H1 (cell line): ENCODE measurements around the gene PPP1R3F. TPM values are rescaled to one million over a fixed set of nuclear protein-coding genes. Genes with fewer than 3 reads are reported as not detected.

Experiments used
- CTCF ChIA-PET: fragments of 300-600 bp; sonication (Branson Sonifier 250); formaldehyde crosslinking; loops from one replicate; lab custom pipeline; 2021; ENCODE audit not compliant: partially characterized antibody; lab: Charles Lee
- POLR2A ChIA-PET: fragments of 300-600 bp; sonication (Branson Sonifier 250); formaldehyde crosslinking; loops from one replicate; lab custom pipeline; 2021; ENCODE audit warnings: inconsistent platforms; ENCODE audit not compliant: partially characterized antibody; lab: Charles Lee
- DNase-seq, 2 experiments: peaks; one replicate each; pipeline versions ENCODE4 v3.0.0 to v3.0.0-alpha.2; 2010 to 2022; ENCODE audit warnings: low spot score in 2 of 2, low read depth in 1 of 2, mixed read lengths in 1 of 2
- FAIRE-seq: peaks from 2 replicates; lab custom pipeline; 2011; peaks lifted over from hg19 to GRCh38; lab: Jason Lieb, UNC
- H2AFZ ChIP-seq: 2 replicates; pipeline ENCODE4 v1.8.1; 2012; ENCODE audit warnings: low read length, inconsistent platforms
- H2AK5ac ChIP-seq: 2 replicates; pipeline ENCODE4 v1.6.1; 2013; ENCODE audit warnings: low read depth, low read length
- H2BK120ac ChIP-seq: replicated peaks from 2 replicates; pipeline ENCODE3; 2013; ENCODE audit warnings: low read depth, low read length, inconsistent platforms
- H2BK12ac ChIP-seq: 2 replicates; pipeline ENCODE4 v1.6.1; 2013; ENCODE audit warnings: low read depth, low read length
- H2BK15ac ChIP-seq: 2 replicates; pipeline ENCODE4 v1.6.1; 2013; ENCODE audit warnings: low read length
- H2BK20ac ChIP-seq: 2 replicates; pipeline ENCODE4 v1.6.1; 2013; ENCODE audit warnings: low read length
- H2BK5ac ChIP-seq: 2 replicates; pipeline ENCODE4 v1.6.1; 2013; ENCODE audit warnings: low read depth, low read length
- H3K14ac ChIP-seq: 2 replicates; pipeline ENCODE4 v1.6.1; 2013; ENCODE audit warnings: inconsistent platforms; ENCODE audit not compliant: insufficient read length
- H3K18ac ChIP-seq: 2 replicates; pipeline ENCODE4 v1.6.1; 2013; ENCODE audit warnings: low read length; ENCODE audit errors: extremely low read depth
- H3K23ac ChIP-seq: 2 replicates; pipeline ENCODE4 v1.6.1; 2013; ENCODE audit warnings: inconsistent platforms; ENCODE audit not compliant: insufficient read length
- H3K23me2 ChIP-seq: 2 replicates; pipeline ENCODE4 v1.6.1; 2013; ENCODE audit warnings: low read depth, low read length
- H3K27ac ChIP-seq: 2 replicates; pipeline ENCODE4 v1.6.1; 2011; ENCODE audit warnings: low read depth, low read length, inconsistent platforms
- H3K27me3 ChIP-seq, 4 experiments: replicated peaks in 1 of 4; 1 replicate in 1 of 4; 2 replicates in 3 of 4; pipeline versions ENCODE4 v1.6.1 to v1.8.1; 2011 to 2013; ENCODE audit warnings: low read length in 3 of 4, mild to moderate bottlenecking in 3 of 4, inconsistent platforms in 2 of 4, mixed read lengths in 2 of 4, moderate library complexity in 1 of 4; ENCODE audit not compliant: control insufficient read depth in 3 of 4, insufficient read depth in 3 of 4; ENCODE audit errors: extremely low read depth in 1 of 4
- H3K36me3 ChIP-seq, 4 experiments: 2 replicates each; pipeline versions ENCODE4 v1.6.1 to v1.8.1; 2011 to 2013; ENCODE audit warnings: mild to moderate bottlenecking in 4 of 4, low read length in 3 of 4, moderate library complexity in 2 of 4, control low read depth in 1 of 4, inconsistent platforms in 1 of 4; ENCODE audit not compliant: insufficient read depth in 4 of 4, control insufficient read depth in 2 of 4
- H3K4ac ChIP-seq: replicated peaks from 2 replicates; pipeline ENCODE3; 2013; ENCODE audit warnings: low read length, low read depth, mixed read lengths, inconsistent platforms; ENCODE audit not compliant: insufficient read length
- H3K4me1 ChIP-seq, 4 experiments: replicated peaks in 1 of 4; 1 replicate in 1 of 4; 2 replicates in 3 of 4; pipeline versions ENCODE4 v1.6.1 to v1.8.1; 2011 to 2013; ENCODE audit warnings: low read length in 3 of 4, inconsistent platforms in 2 of 4, mixed read lengths in 1 of 4; ENCODE audit not compliant: insufficient read depth in 4 of 4, control insufficient read depth in 3 of 4
- H3K4me2 ChIP-seq, 2 experiments: 2 replicates each; pipeline versions ENCODE4 v1.6.1 to v1.8.1; 2011 to 2013; ENCODE audit warnings: low read depth in 2 of 2, low read length in 2 of 2, control low read depth in 1 of 2, inconsistent platforms in 1 of 2, mild to moderate bottlenecking in 1 of 2; ENCODE audit not compliant: insufficient read depth in 1 of 2
- H3K4me3 ChIP-seq, 4 experiments: fragments of 200-600, 300-600 bp in 1 of 4; sonication (generic), shearing (Covaris generic), sonication (Bioruptor Twin) in 1 of 4; 2 replicates each; pipeline versions ENCODE4 v1.5.1 to v1.8.1; 2011 to 2016; ENCODE audit warnings: low read length in 4 of 4, low read depth in 3 of 4, control low read depth in 2 of 4, inconsistent platforms in 2 of 4, mild to moderate bottlenecking in 2 of 4, mixed read lengths in 1 of 4, moderate library complexity in 1 of 4; ENCODE audit not compliant: insufficient read depth in 2 of 4; ENCODE audit errors: extremely low read depth in 1 of 4
- H3K56ac ChIP-seq: replicated peaks from 2 replicates; pipeline ENCODE3; 2013; ENCODE audit warnings: low read depth, mild to moderate bottlenecking, mixed read lengths, low read length, inconsistent platforms; ENCODE audit not compliant: insufficient read length
- H3K79me1 ChIP-seq: 2 replicates; pipeline ENCODE4 v1.6.1; 2013; ENCODE audit warnings: low read depth, low read length, control low read depth
- H3K79me2 ChIP-seq, 2 experiments: 2 replicates each; pipeline versions ENCODE4 v1.6.1 to v1.8.1; 2012 to 2013; ENCODE audit warnings: low read length in 2 of 2, mild to moderate bottlenecking in 2 of 2, inconsistent platforms in 1 of 2; ENCODE audit not compliant: insufficient read depth in 2 of 2, control insufficient read depth in 1 of 2
- H3K9ac ChIP-seq, 4 experiments: replicated peaks in 1 of 4; 1 replicate in 1 of 4; 2 replicates in 3 of 4; pipeline versions ENCODE4 v1.6.1 to v1.8.1; 2011 to 2013; ENCODE audit warnings: low read depth in 3 of 4, low read length in 3 of 4, control low read depth in 2 of 4, mild to moderate bottlenecking in 2 of 4, moderate library complexity in 2 of 4, inconsistent platforms in 1 of 4; ENCODE audit errors: extremely low read depth in 1 of 4
- H3K9me3 ChIP-seq, 2 experiments: 2 replicates each; pipeline versions ENCODE4 v1.6.1 to v1.8.1; 2012 to 2013; ENCODE audit warnings: mild to moderate bottlenecking in 2 of 2, moderate library complexity in 2 of 2, control low read depth in 1 of 2, inconsistent platforms in 1 of 2, low read depth in 1 of 2, low read length in 1 of 2, mixed read lengths in 1 of 2; ENCODE audit not compliant: insufficient read depth in 2 of 2
- H4K20me1 ChIP-seq, 2 experiments: replicated peaks in 1 of 2; 2 replicates each; pipeline versions ENCODE3 to v1.8.1; 2011 to 2013; ENCODE audit warnings: inconsistent platforms in 2 of 2, low read length in 2 of 2, mild to moderate bottlenecking in 1 of 2; ENCODE audit not compliant: insufficient read depth in 2 of 2, control insufficient read depth in 1 of 2
- H4K5ac ChIP-seq: 2 replicates; pipeline ENCODE4 v1.6.1; 2013; ENCODE audit warnings: low read length, low read depth, mixed read lengths, inconsistent platforms; ENCODE audit not compliant: insufficient read length
- H4K8ac ChIP-seq: 2 replicates; pipeline ENCODE4 v1.8.0; 2013; ENCODE audit warnings: mild to moderate bottlenecking, moderate library complexity, low read length, inconsistent platforms; ENCODE audit not compliant: insufficient read depth; ENCODE audit errors: extremely low read depth
- H4K91ac ChIP-seq: replicated peaks from 2 replicates; pipeline ENCODE3; 2013; ENCODE audit warnings: low read length, mixed read lengths, inconsistent platforms; ENCODE audit not compliant: insufficient read length
- WGBS, 2 experiments: shearing (Covaris generic) in 1 of 2; methylation state at CpG; one replicate each; pipeline versions ENCODE4 v1.1.6 to v1.1.7; 2013 to 2015; ENCODE audit warnings: low lambda C conversion rate in 2 of 2, mixed read lengths in 2 of 2, inconsistent platforms in 1 of 2, low coverage in 1 of 2, missing lambda C conversion rate in 1 of 2; ENCODE audit not compliant: insufficient replicate concordance in 2 of 2, insufficient coverage in 1 of 2, insufficient read length in 1 of 2; ENCODE audit errors: extremely low coverage in 1 of 2, missing lambda C conversion rate in 1 of 2; 5-methylcytosine and 5-hydroxymethylcytosine counted together
- polyA plus RNA-seq, 7 experiments: library from polyadenylated mRNA; depleted of rRNA in 3 of 7; stranded (reverse) in 5 of 7; unstranded in 2 of 7; fragments of >200 nt in 5 of 7; fragments of 200-250 nt in 2 of 7; gene quantifications; 1 replicate in 5 of 7; 2 replicates in 1 of 7; 4 replicates in 1 of 7; pipeline versions ENCODE4 v1.2.1 to v1.2.3, GENCODE V29; 2011 to 2013; ENCODE audit warnings: missing spikeins in 2 of 7, mixed read lengths in 2 of 7
- total RNA-seq: library from RNA; stranded (reverse); fragmentation: NEBNext Ultra II Directional; extraction: Animal tissue kit (Norgen Biotek cat#: 25700); gene quantifications from 2 replicates; pipeline ENCODE4 v1.2.1, GENCODE V29; 2021

The PPP1R3F gene
- total and polyA plus RNA-seq, 2 of the 8 experiments (the other 6 are each of a cell fraction or from before 2014, with no cell fraction given), result 5.1 to 6.8 TPM

- 89% methylated on average over 3 of the region's 3 CpGs; no CpG with 5 or more reads in 1 of the 2 experiments for WGBS, 2 experiments
- H3K4me1 ChIP-seq, result peaks cover 0 to 3% (median 0%) of the 10 kb centered on the region in 4 experiments; a peak in 2 of 7 replicates
- H3K4me2 ChIP-seq, result no peak overlapping the region
- H4K8ac ChIP-seq, result no peak overlapping the region
- peaks cover 0 to 9% of the 10 kb centered on the region in 2 experiments for H4K20me1 ChIP-seq
- DNase-seq (no peak), FAIRE-seq (no peak)
- ChIA-PET POLR2A (no interaction called here), CTCF (no interaction called here)
- no peaks in the 10 kb centered on the region for H3K27me3 ChIP-seq
- no peaks in the 10 kb centered on the region for H3K79me1 ChIP-seq
- no peak overlapping the region for H2BK20ac ChIP-seq
- no peak overlapping the region for H2BK5ac ChIP-seq
- peaks cover 0 to 11% of the 10 kb centered on the region in 2 experiments; a peak in 1 of 4 replicates for H3K79me2 ChIP-seq
- no peak overlapping the region for H2BK12ac ChIP-seq
- H3K27ac ChIP-seq, result no peak overlapping the region
- H2BK15ac ChIP-seq, result no peak overlapping the region
- no peak overlapping the region for H3K4me3 ChIP-seq
- no peak overlapping the region for H3K56ac ChIP-seq
- no peak overlapping the region for H3K23ac ChIP-seq
- H3K14ac ChIP-seq, result no peak overlapping the region
- no peak overlapping the region for H2AK5ac ChIP-seq
- no peaks in the 10 kb centered on the region for H3K36me3 ChIP-seq
- H3K9ac ChIP-seq, result no peak overlapping the region
- no peaks in the 10 kb centered on the region for H3K9me3 ChIP-seq
- no peak overlapping the region for H4K91ac ChIP-seq
- H2BK120ac ChIP-seq, result no peak overlapping the region
- no peak overlapping the region for H2AFZ ChIP-seq
- H3K23me2 ChIP-seq, result no peaks in the 10 kb centered on the region
- H4K5ac ChIP-seq, result no peak overlapping the region
- no peak overlapping the region for H3K4ac ChIP-seq
- H3K18ac ChIP-seq, result no peak overlapping the region
Observed at GRCh38 chrX:49278081-49278480, 8.5 kb downstream of the PPP1R3F start.
